Mesodermal cell (in vitro differentiated cells): ENCODE data around the gene C11orf24.

Source experiments
- H3K27ac ChIP-seq: 2 replicates; pipeline ENCODE4 v1.7.0; 2013; ENCODE audit warnings: mild to moderate bottlenecking, low read depth, low read length, moderate library complexity; ENCODE audit not compliant: severe bottlenecking
- H3K36me3 ChIP-seq: 2 replicates; pipeline ENCODE4 v1.7.1; 2013; ENCODE audit warnings: mild to moderate bottlenecking, low read length, moderate library complexity; ENCODE audit not compliant: control insufficient read depth, insufficient read depth
- H3K4me1 ChIP-seq: one replicate; pipeline ENCODE4 v1.7.1; 2013; ENCODE audit warnings: mild to moderate bottlenecking, low read length; ENCODE audit not compliant: insufficient read depth, control insufficient read depth, poor library complexity, severe bottlenecking
- H3K4me3 ChIP-seq: 2 replicates; pipeline ENCODE4 v1.7.0; 2013; ENCODE audit warnings: low read length, control low read depth, mild to moderate bottlenecking; ENCODE audit not compliant: insufficient read depth, poor library complexity, severe bottlenecking; ENCODE audit errors: extremely low read depth
- H3K9me3 ChIP-seq: 2 replicates; pipeline ENCODE4 v1.7.1; 2013; ENCODE audit warnings: mild to moderate bottlenecking, low read length, moderate library complexity; ENCODE audit not compliant: control insufficient read depth
- WGBS, 2 experiments: methylation state at CpG; one replicate each; pipeline ENCODE4 v1.1.5; 2013; ENCODE audit warnings: missing lambda C conversion rate in 2 of 2; ENCODE audit not compliant: insufficient coverage in 2 of 2; 5-methylcytosine and 5-hydroxymethylcytosine counted together

Gene C11orf24

GRCh38 chr11:68282141-68282860, 10.5 kb upstream of the C11orf24 start:
- Histone ChIP-seq H3K36me3 (no peaks in the 10 kb centered on the region), H3K4me1 (no peaks in the 10 kb centered on the region), H3K4me3 (no peak overlapping the region), H3K9me3 (no peaks in the 10 kb centered on the region), H3K27ac (no peak overlapping the region)
- 88 to 93% methylated on average over 11 to 14 of the region's 15 CpGs for WGBS, 2 experiments

GRCh38 chr11:68279676-68280075, 7.9 kb upstream of the C11orf24 start:
- Histone ChIP-seq H3K4me3 (no peak overlapping the region), H3K4me1 (no peaks in the 10 kb centered on the region), H3K9me3 (no peaks in the 10 kb centered on the region), H3K27ac (no peak overlapping the region), H3K36me3 (no peaks in the 10 kb centered on the region)
- 81 to 90% methylated on average over 2 of the region's 5 CpGs for WGBS, 2 experiments

GRCh38 chr11:68276861-68277260, 5.1 kb upstream of the C11orf24 start:
- WGBS, 2 experiments: 95 to 100% methylated on average over 1 to 6 of the region's 6 CpGs
- no peak overlapping the region for H3K4me3 ChIP-seq
- H3K4me1 ChIP-seq: peaks cover 3% of the 10 kb centered on the region
- H3K9me3 ChIP-seq: no peaks in the 10 kb centered on the region
- H3K36me3 ChIP-seq: no peaks in the 10 kb centered on the region
- no peak overlapping the region for H3K27ac ChIP-seq

GRCh38 chr11:68275721-68276507, 4.1 kb upstream of the C11orf24 start:
- Histone ChIP-seq H3K4me3 (no peak overlapping the region), H3K4me1 (peaks cover 3% of the 10 kb centered on the region), H3K27ac (no peak overlapping the region), H3K9me3 (no peaks in the 10 kb centered on the region), H3K36me3 (no peaks in the 10 kb centered on the region)
- 89 to 91% methylated on average over 6 to 7 of the region's 14 CpGs for WGBS, 2 experiments

- Histone ChIP-seq H3K27ac (no peak overlapping the region), H3K36me3 (peaks cover 4% of the 10 kb centered on the region), H3K4me3 (no peak overlapping the region), H3K4me1 (peaks cover 14% of the 10 kb centered on the region), H3K9me3 (no peaks in the 10 kb centered on the region)
- 100% methylated on average over 1 of the region's 1 CpG; no CpG with 5 or more reads in 1 of the 2 experiments for WGBS, 2 experiments
These were observed 2.5 kb upstream of the C11orf24 start for GRCh38 chr11:68274306-68274705.

GRCh38 chr11:68273026-68273738, 1.4 kb upstream of the C11orf24 start:
- Histone ChIP-seq H3K27ac (no peak overlapping the region), H3K9me3 (no peaks in the 10 kb centered on the region), H3K4me1 (peaks cover 14% of the 10 kb centered on the region), H3K36me3 (peaks cover 7% of the 10 kb centered on the region), H3K4me3 (peak overlapping the region; percentile 95)
- WGBS, 2 experiments: 95 to 97% methylated on average over 16 to 17 of the region's 21 CpGs

- peak overlapping the region; percentile 95 for H3K4me3 ChIP-seq
- no peaks in the 10 kb centered on the region for H3K9me3 ChIP-seq
- peak overlapping the region; percentile 96 for H3K27ac ChIP-seq
- peaks cover 27% of the 10 kb centered on the region for H3K36me3 ChIP-seq
- 4 to 5% methylated on average over 12 to 15 of the region's 23 CpGs for WGBS, 2 experiments
- peaks cover 14% of the 10 kb centered on the region for H3K4me1 ChIP-seq
These were observed 571 bp downstream of the C11orf24 start for GRCh38 chr11:68271023-68271780.

GRCh38 chr11:68270196-68271022, 1.4 kb downstream of the C11orf24 start:
- peaks cover 14% of the 10 kb centered on the region for H3K4me1 ChIP-seq
- H3K9me3 ChIP-seq: no peaks in the 10 kb centered on the region
- peak overlapping the region; percentile 96 for H3K27ac ChIP-seq
- WGBS, 2 experiments: 79 to 93% methylated on average over 6 to 7 of the region's 8 CpGs
- peaks cover 34% of the 10 kb centered on the region for H3K36me3 ChIP-seq
- H3K4me3 ChIP-seq: peak overlapping the region; percentile 95

- WGBS, 2 experiments: 86 to 97% methylated on average over 2 to 8 of the region's 10 CpGs
- Histone ChIP-seq H3K36me3 (peaks cover 43% of the 10 kb centered on the region), H3K9me3 (no peaks in the 10 kb centered on the region), H3K27ac (peak overlapping the region; percentile 63), H3K4me1 (peaks cover 14% of the 10 kb centered on the region), H3K4me3 (no peak overlapping the region)
These were observed 2.2 kb downstream of the C11orf24 start for GRCh38 chr11:68269414-68270081.
